HG03060 (cell line): Measurements from ENCODE around the gene UBXN6.
A peak's percentile ranks its signal among the peaks of the same experiment; 100 is the strongest.

Experiments
- ATAC-seq: cut with Tn5 transposase; IDR thresholded peaks from one replicate; pipeline ENCODE4 v1.9.1; 2021; ENCODE audit warnings: low read depth, moderate number of reproducible peaks; ENCODE audit not compliant: unreplicated experiment

Gene UBXN6

GRCh38 chr19:4457654-4458395 is at the start of gene UBXN6:
UBXN6 (minus strand) TSS chr19:4457794; CDS start chr19:4457697, 97 bp downstream.
- ATAC-seq, result peak; percentile 88

GRCh38 chr19:4507150-4507452 is 49.5 kb upstream of the UBXN6 start:
- no peak for ATAC-seq

GRCh38 chr19:4506449-4507149 is 49.0 kb upstream of the UBXN6 start:
- ATAC-seq, result no peak

- ATAC-seq, result no peak
Measured at GRCh38 chr19:4505570-4506448, 48.2 kb upstream of the UBXN6 start.

- no peak for ATAC-seq
Measured at GRCh38 chr19:4504891-4505569, 47.4 kb upstream of the UBXN6 start.

GRCh38 chr19:4504297-4504701 is 46.7 kb upstream of the UBXN6 start:
- ATAC-seq, result no peak

- ATAC-seq, result no peak
Measured at GRCh38 chr19:4503825-4504170, 46.2 kb upstream of the UBXN6 start.

- ATAC-seq, result no peak
Measured at GRCh38 chr19:4503132-4503824, 45.7 kb upstream of the UBXN6 start.

- ATAC-seq, result no peak
Measured at GRCh38 chr19:4502282-4503131, 44.9 kb upstream of the UBXN6 start.

GRCh38 chr19:4501691-4502090 is 44.1 kb upstream of the UBXN6 start:
- no peak for ATAC-seq

- no peak for ATAC-seq
Measured at GRCh38 chr19:4500841-4501591, 43.4 kb upstream of the UBXN6 start.

- ATAC-seq, result no peak
Measured at GRCh38 chr19:4499855-4500254, 42.3 kb upstream of the UBXN6 start.

GRCh38 chr19:4499318-4499717 is 41.7 kb upstream of the UBXN6 start:
- no peak for ATAC-seq

GRCh38 chr19:4498694-4499093 is 41.1 kb upstream of the UBXN6 start:
- ATAC-seq, result no peak

- ATAC-seq, result no peak
Measured at GRCh38 chr19:4497770-4498389, 40.3 kb upstream of the UBXN6 start.

- ATAC-seq, result no peak
Measured at GRCh38 chr19:4496304-4496703, 38.7 kb upstream of the UBXN6 start.

- no peak for ATAC-seq
Measured at GRCh38 chr19:4495471-4495870, 37.9 kb upstream of the UBXN6 start.

GRCh38 chr19:4494691-4495064 is 37.1 kb upstream of the UBXN6 start:
- no peak for ATAC-seq
